Superior temporal gyrus (tissue), 1 donor: ENCODE data around the gene FOXP1.

ENCODE experiments used
- DNase-seq: peaks from one replicate; pipeline ENCODE4 v3.0.0-alpha.2; 2016; ENCODE audit errors: extremely low spot score

FOXP1 gene

GRCh38 chr3:71104556-71104955 is 479.0 kb downstream of the FOXP1 start:
- no peak for DNase-seq

GRCh38 chr3:71104121-71104541 is 479.4 kb downstream of the FOXP1 start:
- DNase-seq: no peak

GRCh38 chr3:71103430-71103921 is 480.1 kb downstream of the FOXP1 start:
- no peak for DNase-seq

GRCh38 chr3:71102111-71102983 is 481.2 kb downstream of the FOXP1 start:
- DNase-seq: no peak

GRCh38 chr3:71101626-71102025 is 481.9 kb downstream of the FOXP1 start:
- no peak for DNase-seq

GRCh38 chr3:71101014-71101413 is 482.5 kb downstream of the FOXP1 start:
- no peak for DNase-seq

- DNase-seq: no peak
Measured at GRCh38 chr3:71099997-71100719, 483.4 kb downstream of the FOXP1 start.

- no peak for DNase-seq
Measured at GRCh38 chr3:71097557-71097956, 486.0 kb downstream of the FOXP1 start.

- no peak for DNase-seq
Measured at GRCh38 chr3:71095511-71096291, 487.8 kb downstream of the FOXP1 start.

- no peak for DNase-seq
Measured at GRCh38 chr3:71094658-71095209, 488.8 kb downstream of the FOXP1 start.

GRCh38 chr3:71092665-71093064 is 490.9 kb downstream of the FOXP1 start:
- no peak for DNase-seq

GRCh38 chr3:71090207-71090606 is 493.3 kb downstream of the FOXP1 start:
- no peak for DNase-seq

- no peak for DNase-seq
Measured at GRCh38 chr3:71089271-71089847, 494.2 kb downstream of the FOXP1 start.

- DNase-seq: no peak
Measured at GRCh38 chr3:71088742-71089141, 494.8 kb downstream of the FOXP1 start.

- no peak for DNase-seq
Measured at GRCh38 chr3:71088019-71088708, 495.4 kb downstream of the FOXP1 start.

GRCh38 chr3:71087143-71088018 is 496.1 kb downstream of the FOXP1 start:
- DNase-seq: no peak

GRCh38 chr3:71086777-71087142 is 496.8 kb downstream of the FOXP1 start:
- DNase-seq: no peak

- no peak for DNase-seq
Measured at GRCh38 chr3:71083726-71084131, 499.8 kb downstream of the FOXP1 start.

- no peak for DNase-seq
Measured at GRCh38 chr3:71082833-71083232, 500.7 kb downstream of the FOXP1 start.
